Heart left ventricle (tissue), 16 donors: ENCODE measurements around the gene KRT74. TPM values are rescaled to one million over a fixed set of nuclear protein-coding genes. Genes with fewer than 3 reads are reported as not detected.

Source experiments
- ATAC-seq, 4 donors: fragments of 200-7000 bp; cut with Tn5 transposase; one replicate each; pipeline ENCODE4 v1.9.1; 2020 to 2022; ENCODE audit warnings: moderate library complexity in 4 of 4, mild to moderate bottlenecking in 3 of 4, moderate number of reproducible peaks in 1 of 4
- DNase-seq, 5 donors: peaks; one replicate each; pipeline ENCODE4 v3.0.0-alpha.2; 2020
- H3K27ac ChIP-seq, 12 donors: fragments of 200-600 bp; sonication (generic) in 4 of 12; one replicate each; pipeline versions ENCODE4 v1.5.0 to v1.8.0; 2016 to 2022; ENCODE audit warnings: mild to moderate bottlenecking in 2 of 12
- H3K27me3 ChIP-seq, 9 donors: fragments of 200-600 bp; sonication (generic) in 2 of 9; one replicate each; pipeline versions ENCODE4 v1.5.1 to v1.8.0; 2016 to 2022; ENCODE audit warnings: mild to moderate bottlenecking in 3 of 9
- H3K36me3 ChIP-seq, 9 donors: fragments of 200-600 bp; sonication (generic) in 2 of 9; one replicate each; pipeline versions ENCODE4 v1.5.0 to v1.8.0; 2018 to 2022; ENCODE audit warnings: mild to moderate bottlenecking in 2 of 9
- H3K4me1 ChIP-seq, 12 donors: fragments of 200-600 bp; sonication (generic) in 4 of 12; one replicate each; pipeline versions ENCODE4 v1.5.0 to v1.8.0; 2016 to 2022; ENCODE audit warnings: mild to moderate bottlenecking in 3 of 12
- H3K4me3 ChIP-seq, 12 donors: fragments of 200-600 bp; sonication (generic) in 4 of 12; one replicate each; pipeline versions ENCODE4 v1.5.0 to v1.8.0; 2017 to 2022; ENCODE audit warnings: mild to moderate bottlenecking in 9 of 12, moderate library complexity in 4 of 12
- H3K9me3 ChIP-seq, 12 donors: fragments of 200-600 bp; sonication (generic) in 4 of 12; one replicate each; pipeline versions ENCODE4 v1.5.0 to v1.8.0; 2016 to 2022; ENCODE audit warnings: mild to moderate bottlenecking in 1 of 12
- CTCF ChIP-seq, 12 donors: fragments of 200-600 bp; sonication (generic) in 4 of 12; IDR thresholded peaks; one replicate each; pipeline versions ENCODE4 v1.5.0 to v1.8.0; 2018 to 2022; ENCODE audit warnings: antibody characterized with exemption in 12 of 12, mild to moderate bottlenecking in 5 of 12
- POLR2A ChIP-seq, 2 donors: fragments of 450-650 bp; IDR thresholded peaks; one replicate each; pipeline ENCODE4 v1.6.1; 2017; ENCODE audit warnings: antibody characterized with exemption in 2 of 2, mild to moderate bottlenecking in 2 of 2, moderate library complexity in 2 of 2
- WGBS, 4 donors: extraction: QIAGEN DNeasy Blood & Tissue Kit in 2 of 4; methylation state at CpG; one replicate each; pipeline versions ENCODE4 v1.1.5 to v1.1.7; 2013 to 2018; 5-methylcytosine and 5-hydroxymethylcytosine counted together
- intact Hi-C, 10 donors: fragments of 100-400 bp; cut with DNase I; formaldehyde crosslinking; loops; one replicate each; pipeline versions ENCODE4 v1.11.1 to v1.14.2; 2022
- polyA plus RNA-seq, 2 donors: library from polyadenylated mRNA; stranded (reverse); fragments of 200-250 nt; gene quantifications; one replicate each; pipeline ENCODE4 v1.2.3, GENCODE V29; 2013
- total RNA-seq, 9 donors: library from RNA; depleted of rRNA in 2 of 9; stranded (reverse); fragments of >200 nt in 2 of 9; fragmentation: NEBNext Ultra II Directional in 3 of 9; extraction: Animal tissue kit (Norgen Biotek cat#: 25700) in 3 of 9; gene quantifications; one replicate each; pipeline versions ENCODE4 v1.1.0 to v1.2.4, GENCODE V29; 2016 to 2023
- donor health status: ischemic (EF 13 %, LVEDD 7.1; RV severe dilation, severe dysfunction).
- donor health status: healthy with polysubstance abuse.
- donor health status: DM: no; HTN: yes; CAD: no.
- donor health status: DM: no; HTN: no; CAD: no.
- donor health status: ischemic (EF 25% LVEDD 6.9; RV normal size, moderate dysfunction).
- donor health status: ischemic (EF 25% LVEDD 5.7; RV mildly dilated, moderate dysfunction).
- donor health status: healthy.
- donor health status: DM: yes; HTN: yes; CAD: no.
- donor health status: ischemic (EF 35%, LVEDD 5.7; RV mildly dilated, moderate dysfunction).
- donor health status: nonischemic (EF 11% LVEDD 7.7; RV severe dilation, severe dysfunction).
- donor health status: DM: yes; HTN: yes; CAD: no.
- donor health status: PGD.
- donor health status: ischemic (EF 29% LVEDD 5.4; RV normal size, mild dysfunction).
- donor health status: nonischemic (EF 23%, LVEDD 6.1; RV moderate dilation, normal function).

The KRT74 gene
- total and polyA plus RNA-seq, 11 donors: not detected

- TF ChIP-seq CTCF (IDR thresholded peaks at IDR 0.05): no peak
- no peak for TF ChIP-seq POLR2A (IDR thresholded peaks at IDR 0.05)
- H3K27me3 ChIP-seq: no peaks in the 10 kb centered on the region
- 79 to 95% (median 85%) methylated on average over 4 of the region's 4 CpGs for WGBS, 4 donors
- ATAC-seq (no peak), DNase-seq (no peak)
- H3K4me1 ChIP-seq: no peaks in the 10 kb centered on the region
- no peak overlapping the region for H3K27ac ChIP-seq
- intact Hi-C loops: no loop called here
- no peak overlapping the region for H3K4me3 ChIP-seq
- H3K36me3 ChIP-seq: no peaks in the 10 kb centered on the region
- no peaks in the 10 kb centered on the region for H3K9me3 ChIP-seq
Measured at GRCh38 chr12:52523824-52524223, 49.8 kb downstream of the KRT74 start.

GRCh38 chr12:52522346-52523011 lies 51.2 kb downstream of the KRT74 start:
- DNase-seq: no peak
- ATAC-seq: peak in 2 of 4 donors; percentile 27 to 41
- H3K27me3 ChIP-seq: no peaks in the 10 kb centered on the region
- no peaks in the 10 kb centered on the region for H3K4me1 ChIP-seq
- whole genome bisulfite sequencing, 4 donors: 55 to 72% (median 61%) methylated on average over 8 to 10 of the region's 10 CpGs
- TF ChIP-seq CTCF (IDR thresholded peaks at IDR 0.05): no peak
- H3K27ac ChIP-seq: no peak overlapping the region
- H3K36me3 ChIP-seq: no peaks in the 10 kb centered on the region
- intact Hi-C loops: no loop called here
- H3K9me3 ChIP-seq: no peaks in the 10 kb centered on the region
- H3K4me3 ChIP-seq: no peak overlapping the region

GRCh38 chr12:52521568-52522266 lies 51.9 kb downstream of the KRT74 start:
- H3K4me3 ChIP-seq: no peak overlapping the region
- H3K4me1 ChIP-seq: no peaks in the 10 kb centered on the region
- H3K9me3 ChIP-seq: no peaks in the 10 kb centered on the region
- intact Hi-C loops: no loop called here
- H3K27ac ChIP-seq: no peak overlapping the region
- no peaks in the 10 kb centered on the region for H3K36me3 ChIP-seq
- no peak for ATAC-seq
- WGBS, 4 donors: 76 to 85% (median 77%) methylated on average over 9 to 10 of the region's 10 CpGs
- no peaks in the 10 kb centered on the region for H3K27me3 ChIP-seq
- TF ChIP-seq CTCF (IDR thresholded peaks at IDR 0.05) (no peak), POLR2A (IDR thresholded peaks at IDR 0.05) (no peak)
- no peak for DNase-seq

- ATAC-seq: peak in 2 of 4 donors; percentile 54 to 74
- 62 to 76% (median 71%) methylated on average over 10 of the region's 10 CpGs for WGBS, 4 donors
- no peaks in the 10 kb centered on the region for H3K36me3 ChIP-seq
- TF ChIP-seq POLR2A (IDR thresholded peaks at IDR 0.05): no peak
- no peak for TF ChIP-seq CTCF (IDR thresholded peaks at IDR 0.05)
- intact Hi-C loops: no loop called here
- no peaks in the 10 kb centered on the region for H3K9me3 ChIP-seq
- no peaks in the 10 kb centered on the region for H3K4me1 ChIP-seq
- no peak overlapping the region for H3K27ac ChIP-seq
- DNase-seq: no peak
- no peaks in the 10 kb centered on the region for H3K27me3 ChIP-seq
- no peak overlapping the region for H3K4me3 ChIP-seq
Measured at GRCh38 chr12:52521175-52521567, 52.5 kb downstream of the KRT74 start.
